Omental fat pad (tissue), 4 donors: ENCODE data around the gene PATJ. TPM values are rescaled to one million over a fixed set of nuclear protein-coding genes. Genes with fewer than 3 reads are reported as not detected.

Experiments
- ATAC-seq: fragments of 150-250 bp; one replicate; pipeline ENCODE4 v1.9.1; 2016; ENCODE audit warnings: mild to moderate bottlenecking, moderate library complexity; ENCODE audit not compliant: low FRiP score
- DNase-seq: peaks from one replicate; pipeline ENCODE4 v3.0.0-alpha.2; 2019; ENCODE audit warnings: low spot score
- small RNA-seq: library from RNA; depleted of rRNA; stranded (forward); fragments of <200 nt; gene quantifications from one replicate; pipeline ENCODE3, GENCODE V24; 2016
- total RNA-seq, 4 donors: library from RNA; depleted of rRNA; stranded (reverse); fragments of >200 nt; gene quantifications; one replicate each; pipeline ENCODE4 v1.1.0, GENCODE V29; 2016
- TF ChIP-seq, protein P1 (sequence below), 3 donors: fragments of 450-650 bp; IDR thresholded peaks; one replicate each; pipeline ENCODE4 v1.5.1; 2016 to 2017; ENCODE audit warnings: antibody characterized with exemption in 3 of 3, mild to moderate bottlenecking in 3 of 3, moderate library complexity in 2 of 3

The PATJ gene
- total RNA-seq, 4 donors from 2014 or later = 12.1 to 31.4 (median 20.0) TPM

- TF ChIP-seq, protein P1, sequence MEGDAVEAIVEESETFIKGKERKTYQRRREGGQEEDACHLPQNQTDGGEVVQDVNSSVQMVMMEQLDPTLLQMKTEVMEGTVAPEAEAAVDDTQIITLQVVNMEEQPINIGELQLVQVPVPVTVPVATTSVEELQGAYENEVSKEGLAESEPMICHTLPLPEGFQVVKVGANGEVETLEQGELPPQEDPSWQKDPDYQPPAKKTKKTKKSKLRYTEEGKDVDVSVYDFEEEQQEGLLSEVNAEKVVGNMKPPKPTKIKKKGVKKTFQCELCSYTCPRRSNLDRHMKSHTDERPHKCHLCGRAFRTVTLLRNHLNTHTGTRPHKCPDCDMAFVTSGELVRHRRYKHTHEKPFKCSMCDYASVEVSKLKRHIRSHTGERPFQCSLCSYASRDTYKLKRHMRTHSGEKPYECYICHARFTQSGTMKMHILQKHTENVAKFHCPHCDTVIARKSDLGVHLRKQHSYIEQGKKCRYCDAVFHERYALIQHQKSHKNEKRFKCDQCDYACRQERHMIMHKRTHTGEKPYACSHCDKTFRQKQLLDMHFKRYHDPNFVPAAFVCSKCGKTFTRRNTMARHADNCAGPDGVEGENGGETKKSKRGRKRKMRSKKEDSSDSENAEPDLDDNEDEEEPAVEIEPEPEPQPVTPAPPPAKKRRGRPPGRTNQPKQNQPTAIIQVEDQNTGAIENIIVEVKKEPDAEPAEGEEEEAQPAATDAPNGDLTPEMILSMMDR (IDR thresholded peaks at IDR 0.05) = no peak
- DNase-seq (no peak), ATAC-seq (no peak)
Measured at GRCh38 chr1:62227496-62227895, 485.2 kb downstream of the PATJ start.

Small RNA genes within 50 kb of the gene (small RNA-seq; reads per million reads assigned to genes)
- gene LAMTOR5P1 (not detected), gene MIR3116-1 (not detected), gene RN7SL180P (not detected), gene RNU6-1177P (not detected), gene RNU6-414P (not detected)

Other genes starting within 250 kb of the PATJ start
- 10 to 100 TPM; 47.3 to 76.8 (median 49.5) TPM for gene TM2D1, start 17.3 kb upstream of the PATJ start, total RNA-seq